Colonic mucosa (tissue), 4 donors: ENCODE results near the gene ARHGEF16. TPM values are rescaled to one million over a fixed set of nuclear protein-coding genes. Genes with fewer than 3 reads are reported as not detected.

Experiments used
- DNase-seq: peaks from one replicate; pipeline ENCODE4 v3.0.0-alpha.2; 2020
- H3K27ac ChIP-seq: fragments of 200-600 bp; one replicate; pipeline ENCODE4 v1.8.0; 2021
- H3K27me3 ChIP-seq: fragments of 200-600 bp; one replicate; pipeline ENCODE4 v1.8.0; 2021
- H3K36me3 ChIP-seq: fragments of 200-600 bp; one replicate; pipeline ENCODE4 v1.8.0; 2021
- H3K4me1 ChIP-seq: fragments of 200-600 bp; one replicate; pipeline ENCODE4 v1.8.0; 2021; ENCODE audit warnings: mild to moderate bottlenecking
- H3K4me3 ChIP-seq: fragments of 200-600 bp; one replicate; pipeline ENCODE4 v1.8.0; 2021
- H3K9ac ChIP-seq, 2 donors: one replicate each; pipeline ENCODE4 v1.7.0; 2013; ENCODE audit warnings: control low read depth in 2 of 2, low read depth in 2 of 2, low read length in 2 of 2
- H3K9me3 ChIP-seq: fragments of 200-600 bp; one replicate; pipeline ENCODE4 v1.8.0; 2021
- CTCF ChIP-seq: fragments of 200-600 bp; IDR thresholded peaks from one replicate; pipeline ENCODE4 v1.8.0; 2022; ENCODE audit warnings: antibody characterized with exemption, mild to moderate bottlenecking
- intact Hi-C: fragments of 100-400 bp; cut with DNase I; formaldehyde crosslinking; loops from one replicate; pipeline ENCODE4 v1.14.1; 2022
- total RNA-seq, 2 donors: library from RNA; stranded (reverse); fragmentation: NEBNext Ultra II Directional in 1 of 2; extraction: Animal tissue kit (Norgen Biotek cat#: 25700) in 1 of 2; gene quantifications; one replicate each; pipeline ENCODE4 v1.2.1, GENCODE V29; 2021
- donor health status: healthy.
- donor health status: DM: no; HTN: no; CAD: no.
- donor health status: DM: no; HTN: no; CAD: no.

ARHGEF16 gene
- total RNA-seq, 2 donors from 2014 or later: 77.3 to 90.2 TPM

- no peak overlapping the region for H3K27ac ChIP-seq
- H3K4me3 ChIP-seq: no peak overlapping the region
- H3K4me1 ChIP-seq: no peaks in the 10 kb centered on the region
- DNase-seq: no peak
- no peak overlapping the region for H3K9ac ChIP-seq
- TF ChIP-seq CTCF: no peak
- H3K9me3 ChIP-seq: no peaks in the 10 kb centered on the region
- H3K27me3 ChIP-seq: no peaks in the 10 kb centered on the region
- intact Hi-C loops: no loop called here
- no peaks in the 10 kb centered on the region for H3K36me3 ChIP-seq
Measured at GRCh38 chr1:3509721-3510120, 55.3 kb downstream of the ARHGEF16 start.

- Histone ChIP-seq H3K9ac (no peak overlapping the region), H3K36me3 (no peaks in the 10 kb centered on the region)
Measured at GRCh38 chr1:3510136-3510955, 55.9 kb downstream of the ARHGEF16 start.

GRCh38 chr1:3510956-3511250 is 56.4 kb downstream of the ARHGEF16 start:
- Histone ChIP-seq H3K9ac (no peak overlapping the region), H3K27me3 (no peaks in the 10 kb centered on the region), H3K27ac (no peak overlapping the region), H3K36me3 (no peaks in the 10 kb centered on the region), H3K4me1 (no peaks in the 10 kb centered on the region), H3K4me3 (no peak overlapping the region), H3K9me3 (no peaks in the 10 kb centered on the region)
- TF ChIP-seq CTCF: no peak
- DNase-seq: no peak
- intact Hi-C loops: no loop called here

More at GRCh38 chr1:3510136-3510955, 55.9 kb downstream of the ARHGEF16 start:
- no peak for TF ChIP-seq CTCF
- H3K27ac ChIP-seq: no peak overlapping the region
- no peaks in the 10 kb centered on the region for H3K4me1 ChIP-seq
- no peak for DNase-seq
- H3K27me3 ChIP-seq: no peaks in the 10 kb centered on the region
- H3K4me3 ChIP-seq: no peak overlapping the region
- intact Hi-C loops: no loop called here
- no peaks in the 10 kb centered on the region for H3K9me3 ChIP-seq

GRCh38 chr1:3511306-3511705 is 56.8 kb downstream of the ARHGEF16 start:
- intact Hi-C loops: no loop called here
- no peaks in the 10 kb centered on the region for H3K9me3 ChIP-seq
- no peak for DNase-seq
- H3K4me1 ChIP-seq: no peaks in the 10 kb centered on the region
- H3K27ac ChIP-seq: no peak overlapping the region
- no peak overlapping the region for H3K4me3 ChIP-seq
- no peak for TF ChIP-seq CTCF
- H3K27me3 ChIP-seq: no peaks in the 10 kb centered on the region
- no peaks in the 10 kb centered on the region for H3K36me3 ChIP-seq
- no peak overlapping the region for H3K9ac ChIP-seq

GRCh38 chr1:3511856-3512255 is 57.4 kb downstream of the ARHGEF16 start:
- H3K27ac ChIP-seq: no peak overlapping the region
- H3K36me3 ChIP-seq: no peaks in the 10 kb centered on the region
- intact Hi-C loops: no loop called here
- no peaks in the 10 kb centered on the region for H3K27me3 ChIP-seq
- H3K4me1 ChIP-seq: no peaks in the 10 kb centered on the region
- H3K4me3 ChIP-seq: no peak overlapping the region
- TF ChIP-seq CTCF: no peak
- no peak overlapping the region for H3K9ac ChIP-seq
- H3K9me3 ChIP-seq: no peaks in the 10 kb centered on the region
- DNase-seq: no peak
